Hepatocyte (in vitro differentiated cells): Measurements from ENCODE around the gene ARMC3. TPM values are rescaled to one million over a fixed set of nuclear protein-coding genes. Genes with fewer than 3 reads are reported as not detected.
A peak's percentile ranks its signal among the peaks of the same experiment; 100 is the strongest.

ENCODE experiments used
- DNase-seq: peaks from one replicate; pipeline ENCODE4 v3.0.0-alpha.2; 2016; ENCODE audit warnings: low spot score
- H2AFZ ChIP-seq: fragments of 200-600 bp; sonication (generic); 2 replicates; pipeline ENCODE4 v1.6.0; 2016; ENCODE audit warnings: antibody characterized with exemption, mild to moderate bottlenecking
- H3K27ac ChIP-seq: fragments of 200-600 bp; sonication (generic); 2 replicates; pipeline ENCODE4 v1.5.1; 2016; ENCODE audit warnings: mild to moderate bottlenecking
- H3K27me3 ChIP-seq: fragments of 200-600 bp; sonication (generic); 2 replicates; pipeline ENCODE4 v1.6.1; 2016
- H3K36me3 ChIP-seq: fragments of 200-600 bp; sonication (generic); replicated peaks from 2 replicates; pipeline ENCODE4 v1.5.1; 2016; ENCODE audit warnings: low read depth; ENCODE audit not compliant: insufficient read depth
- H3K4me1 ChIP-seq: fragments of 200-600 bp; sonication (generic); 2 replicates; pipeline ENCODE4 v1.5.1; 2016; ENCODE audit warnings: mild to moderate bottlenecking, moderate library complexity; ENCODE audit not compliant: insufficient read depth
- H3K4me2 ChIP-seq: fragments of 200-600 bp; sonication (generic); 2 replicates; pipeline ENCODE4 v1.6.0; 2016
- H3K4me3 ChIP-seq: fragments of 200-600 bp; sonication (generic); 2 replicates; pipeline ENCODE4 v1.5.1; 2016; ENCODE audit warnings: mild to moderate bottlenecking
- H3K79me2 ChIP-seq: fragments of 200-600 bp; sonication (generic); 2 replicates; pipeline ENCODE4 v1.6.0; 2017; ENCODE audit warnings: mild to moderate bottlenecking
- H3K9me2 ChIP-seq: fragments of 200-600 bp; sonication (generic); replicated peaks from 2 replicates; pipeline ENCODE4 v1.6.0; 2017; ENCODE audit warnings: mild to moderate bottlenecking; ENCODE audit not compliant: insufficient read depth
- H3K9me3 ChIP-seq: fragments of 200-600 bp; sonication (generic); 2 replicates; pipeline ENCODE4 v1.5.1; 2016; ENCODE audit warnings: low read depth, mild to moderate bottlenecking
- H4K20me1 ChIP-seq: fragments of 200-600 bp; sonication (generic); 2 replicates; pipeline ENCODE4 v1.6.0; 2016; ENCODE audit warnings: mild to moderate bottlenecking; ENCODE audit not compliant: insufficient read depth, poor library complexity, severe bottlenecking
- CTCF ChIP-seq: fragments of 200-600 bp; sonication (generic); IDR thresholded peaks from 2 replicates; pipeline ENCODE4 v1.5.1; 2016; ENCODE audit warnings: antibody characterized with exemption, mild to moderate bottlenecking; ENCODE audit not compliant: poor library complexity
- EZH2 ChIP-seq: fragments of 200-600 bp; sonication (generic); IDR thresholded peaks from 2 replicates; pipeline ENCODE4 v1.6.1; 2016; ENCODE audit warnings: antibody characterized with exemption, mild to moderate bottlenecking, borderline replicate concordance
- EZH2phosphoT487 ChIP-seq: fragments of 200-600 bp; sonication (generic); IDR thresholded peaks from one replicate; pipeline ENCODE4 v1.6.1; 2018; ENCODE audit warnings: antibody characterized with exemption, mild to moderate bottlenecking, low read depth, moderate library complexity; ENCODE audit not compliant: unreplicated experiment, severe bottlenecking
- WGBS: methylation state at CpG from one replicate; pipeline ENCODE4 v1.1.6; 2016; ENCODE audit warnings: low lambda C conversion rate; ENCODE audit errors: missing lambda C conversion rate; 5-methylcytosine and 5-hydroxymethylcytosine counted together
- polyA plus RNA-seq: library from polyadenylated mRNA; unstranded; fragments of >200 nt; fragmentation: Nextera tagmentation; extraction: Ambion mirVana; gene quantifications from 2 replicates; pipeline ENCODE4 v1.2.1, GENCODE V29; 2016
- total RNA-seq: library from RNA; depleted of rRNA; stranded (reverse); fragments of >200 nt; gene quantifications from 2 replicates; pipeline ENCODE4 v1.2.3, GENCODE V29; 2014

Gene ARMC3
- total and polyA plus RNA-seq, 2 experiments from 2014 or later = not detected

- no peak overlapping the region for H3K4me2 ChIP-seq
- no peaks in the 10 kb centered on the region for H3K27me3 ChIP-seq
Measured at GRCh38 chr10:22945934-22946673, 18.3 kb downstream of the ARMC3 start.

GRCh38 chr10:22954970-22955369 lies 27.1 kb downstream of the ARMC3 start:
- Histone ChIP-seq H3K27me3 (no peaks in the 10 kb centered on the region), H3K9me3 (no peaks in the 10 kb centered on the region), H2AFZ (no peak overlapping the region), H3K4me1 (no peaks in the 10 kb centered on the region), H3K27ac (no peak overlapping the region), H3K4me2 (no peak overlapping the region), H3K4me3 (no peak overlapping the region), H4K20me1 (no peaks in the 10 kb centered on the region), H3K36me3 (no peaks in the 10 kb centered on the region), H3K9me2 (no peaks in the 10 kb centered on the region), H3K79me2 (no peaks in the 10 kb centered on the region)
- DNase-seq = no peak
- WGBS = 74% methylated on average over 3 of the region's 3 CpGs
- TF ChIP-seq CTCF = no peak

More at GRCh38 chr10:22945934-22946673, 18.3 kb downstream of the ARMC3 start:
- H3K4me3 ChIP-seq = no peak overlapping the region
- no peaks in the 10 kb centered on the region for H4K20me1 ChIP-seq
- no peaks in the 10 kb centered on the region for H3K4me1 ChIP-seq
- WGBS = 98% methylated on average over 2 of the region's 2 CpGs
- no peak for DNase-seq
- no peak overlapping the region for H2AFZ ChIP-seq
- no peaks in the 10 kb centered on the region for H3K9me3 ChIP-seq
- H3K9me2 ChIP-seq = no peaks in the 10 kb centered on the region
- no peak overlapping the region for H3K27ac ChIP-seq
- TF ChIP-seq EZH2 (no peak), CTCF (no peak), EZH2phosphoT487 (no peak)
- no peaks in the 10 kb centered on the region for H3K36me3 ChIP-seq
- H3K79me2 ChIP-seq = no peaks in the 10 kb centered on the region

- Histone ChIP-seq H3K4me1 (no peaks in the 10 kb centered on the region), H3K4me3 (no peak overlapping the region), H3K9me3 (no peaks in the 10 kb centered on the region), H2AFZ (no peak overlapping the region), H3K79me2 (no peaks in the 10 kb centered on the region), H3K36me3 (no peaks in the 10 kb centered on the region), H3K27me3 (no peaks in the 10 kb centered on the region), H4K20me1 (no peaks in the 10 kb centered on the region), H3K4me2 (no peak overlapping the region), H3K9me2 (no peaks in the 10 kb centered on the region), H3K27ac (no peak overlapping the region)
- 69% methylated on average over 2 of the region's 2 CpGs for WGBS
- no peak for TF ChIP-seq EZH2
- DNase-seq = peak; percentile 8
Measured at GRCh38 chr10:22958338-22958737, 30.5 kb downstream of the ARMC3 start.

GRCh38 chr10:22959292-22959691 lies 31.4 kb downstream of the ARMC3 start:
- TF ChIP-seq CTCF (no peak), EZH2phosphoT487 (no peak), EZH2 (no peak)
- Histone ChIP-seq H3K4me1 (no peaks in the 10 kb centered on the region), H3K9me3 (no peaks in the 10 kb centered on the region), H3K4me3 (no peak overlapping the region), H3K4me2 (no peak overlapping the region), H3K27me3 (no peaks in the 10 kb centered on the region), H3K27ac (no peak overlapping the region), H3K79me2 (no peaks in the 10 kb centered on the region), H3K9me2 (no peaks in the 10 kb centered on the region), H4K20me1 (no peaks in the 10 kb centered on the region), H2AFZ (no peak overlapping the region), H3K36me3 (no peaks in the 10 kb centered on the region)
- DNase-seq = peak; percentile 10
- 47% methylated on average over 2 of the region's 2 CpGs for WGBS
